NCI-H2196 (cell line): ENCODE measurements around the gene PLCXD3.
"Not testable (repeated sequence)": the region's sequence is repeated elsewhere in the genome, so short reads cannot be mapped to it uniquely, and the experiment has no call there.

Experiments
- DNase-seq: peaks from one replicate; lab custom pipeline; 2025; ENCODE audit not compliant: unreplicated experiment; lab: John Stamatoyannopoulos, UW

The PLCXD3 gene

DNA sequence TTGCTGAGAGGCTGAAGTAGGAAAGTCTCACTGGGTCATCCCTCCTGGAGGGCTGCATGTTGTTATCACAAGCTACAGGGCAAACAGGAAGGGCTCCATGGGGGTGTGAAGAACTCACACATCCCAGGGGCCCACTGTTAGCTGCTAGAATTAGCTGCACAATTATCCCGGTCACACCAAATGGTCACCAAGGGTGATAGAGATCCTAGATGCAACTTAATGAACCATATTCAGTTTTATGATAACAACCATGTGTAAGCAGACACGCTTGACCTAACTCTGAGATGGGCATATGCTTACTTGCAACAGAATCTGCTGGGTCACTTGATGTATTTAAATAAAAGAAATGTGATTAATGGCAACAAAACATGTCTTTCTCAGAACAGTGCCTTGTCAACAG, 153.6 kb downstream of the PLCXD3 start:
- no peak for DNase-seq

DNA sequence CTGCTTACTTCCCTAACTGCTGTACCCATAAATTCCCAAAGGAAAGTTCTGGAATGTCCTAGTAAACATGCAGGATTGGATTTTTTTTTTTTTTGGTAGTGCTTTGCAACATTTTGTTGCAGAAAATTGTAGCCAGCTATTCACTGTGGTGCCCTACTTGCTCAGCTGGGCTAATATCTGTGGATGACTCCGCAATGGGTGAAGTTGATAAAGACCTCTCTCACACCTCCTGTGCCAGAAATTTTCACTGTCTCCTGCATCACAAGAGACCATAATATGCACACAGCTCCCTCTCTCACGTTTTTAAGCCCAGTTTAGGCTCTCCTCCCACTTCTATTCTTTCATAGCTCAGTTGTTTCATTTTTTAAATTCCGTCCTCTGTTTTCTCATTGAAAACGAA, 160.6 kb downstream of the PLCXD3 start:
- DNase-seq, result no peak

DNA sequence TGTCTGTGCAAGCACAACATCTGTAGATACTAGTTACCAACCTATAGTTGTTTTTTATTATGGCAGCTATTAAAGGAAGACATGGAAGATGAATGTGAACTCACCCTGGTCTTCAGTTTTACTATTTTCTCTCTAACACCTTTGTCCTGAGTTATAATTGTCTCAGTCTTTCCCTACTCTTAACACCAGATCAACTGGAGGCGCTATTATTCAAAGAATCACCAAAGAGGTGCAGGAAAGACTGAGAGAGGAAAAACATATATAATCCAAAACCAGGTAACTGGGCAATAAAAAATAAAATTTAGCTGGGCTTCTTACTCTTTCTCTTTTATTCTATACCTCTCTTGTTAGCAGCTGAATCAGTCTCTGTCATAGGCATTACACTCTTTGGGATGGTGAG, 162.8 kb downstream of the PLCXD3 start:
- DNase-seq, result no peak

DNA sequence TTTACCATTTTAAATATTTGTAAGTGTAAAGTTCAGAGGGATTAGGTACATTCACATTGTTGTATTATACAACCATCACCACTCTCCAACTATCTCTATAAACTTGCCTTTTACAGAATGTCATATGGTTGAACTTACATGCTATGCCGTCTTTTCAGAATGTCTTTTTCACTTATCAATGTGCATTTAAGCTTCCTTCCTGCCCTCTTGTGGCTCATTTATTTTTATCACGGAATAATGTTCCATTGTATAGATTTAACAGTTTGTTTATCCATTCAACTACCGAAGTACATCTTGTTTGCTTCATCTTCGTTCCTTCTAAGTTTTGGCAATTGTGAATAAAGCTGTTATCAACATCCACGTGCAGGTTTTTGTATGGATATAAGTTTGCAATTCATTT, 163.8 kb downstream of the PLCXD3 start:
- DNase-seq, result no peak

DNA sequence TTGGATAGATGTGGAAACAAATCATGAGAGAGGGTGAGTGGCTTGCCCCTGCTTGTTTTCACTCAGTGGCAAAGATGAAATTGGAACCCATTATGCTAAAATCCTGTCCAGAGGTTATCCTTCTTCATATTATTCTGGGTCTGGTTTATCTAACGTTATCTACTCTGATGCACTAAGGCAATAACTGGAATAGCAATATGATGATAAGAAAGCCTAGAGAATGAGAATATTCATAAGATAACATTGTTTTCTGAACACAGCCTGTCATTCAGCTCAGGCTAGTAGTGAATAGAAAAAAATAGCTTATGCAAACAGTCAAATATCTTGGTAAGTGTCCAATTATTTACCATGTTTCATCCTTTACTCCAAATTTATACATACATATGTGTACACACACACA, 165.1 kb downstream of the PLCXD3 start:
- no peak for DNase-seq

DNA sequence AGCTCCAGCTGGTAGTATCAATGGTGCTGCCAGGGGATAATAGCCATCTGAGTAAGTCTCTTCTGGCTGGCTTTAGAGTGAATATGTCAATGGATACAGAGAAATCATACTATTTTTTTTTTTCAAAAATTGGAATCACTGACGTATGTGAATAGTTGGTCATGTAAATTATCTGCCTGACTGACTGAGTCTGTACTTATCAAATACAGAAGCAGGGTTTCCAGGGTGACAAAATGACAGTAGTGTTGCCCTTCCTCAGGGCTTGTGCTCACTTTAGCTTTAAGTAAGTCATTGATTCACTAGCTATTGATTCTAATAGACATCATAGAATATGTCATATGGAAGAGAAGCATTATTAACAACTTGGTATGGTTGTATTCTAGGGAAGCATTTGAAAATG, 171.1 kb downstream of the PLCXD3 start:
- DNase-seq, result no peak

DNA sequence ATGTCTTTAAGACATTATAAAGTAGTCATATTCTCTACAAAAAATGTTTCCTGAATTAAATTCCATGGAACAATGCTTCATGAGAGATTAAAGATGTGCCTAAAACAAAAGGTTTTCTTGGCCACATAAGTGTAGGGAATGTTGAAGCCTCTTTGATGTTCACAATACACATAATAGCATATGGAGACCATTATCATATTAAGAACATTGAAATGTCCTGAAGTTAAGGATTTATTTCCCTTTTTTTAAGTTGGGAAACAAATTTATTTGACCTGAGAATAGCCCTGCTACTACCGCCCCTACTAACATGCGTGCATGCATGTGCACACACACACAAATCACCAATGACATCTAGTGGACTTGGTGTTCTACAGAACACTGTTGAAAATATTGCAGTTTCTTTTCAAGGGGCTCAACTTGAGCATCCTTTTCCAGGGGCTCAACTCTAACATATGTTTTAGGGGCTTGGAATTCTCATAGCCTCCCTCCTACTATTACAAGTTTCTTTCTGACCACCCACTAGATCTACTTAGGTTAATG, 172.2 kb downstream of the PLCXD3 start:
- no peak for DNase-seq

DNA sequence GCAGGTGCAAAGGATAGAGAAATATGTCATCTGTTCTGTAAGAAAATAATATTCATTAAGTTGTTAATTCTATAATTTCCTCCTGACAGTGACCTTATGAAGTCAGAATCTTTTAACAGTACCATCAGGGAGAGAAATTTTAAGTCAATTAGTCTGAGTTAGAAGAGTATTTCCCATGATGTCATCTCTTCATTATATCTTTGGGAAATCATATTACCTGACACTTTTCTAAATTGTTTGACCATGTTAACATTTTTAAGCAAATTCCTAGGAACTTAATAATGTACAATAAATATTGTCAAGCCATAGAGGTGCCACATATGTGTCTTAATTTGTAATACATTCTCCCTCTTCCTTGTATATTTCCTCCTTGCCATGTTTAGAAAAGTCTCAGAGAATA, 172.7 kb downstream of the PLCXD3 start:
- DNase-seq, result no peak

DNA sequence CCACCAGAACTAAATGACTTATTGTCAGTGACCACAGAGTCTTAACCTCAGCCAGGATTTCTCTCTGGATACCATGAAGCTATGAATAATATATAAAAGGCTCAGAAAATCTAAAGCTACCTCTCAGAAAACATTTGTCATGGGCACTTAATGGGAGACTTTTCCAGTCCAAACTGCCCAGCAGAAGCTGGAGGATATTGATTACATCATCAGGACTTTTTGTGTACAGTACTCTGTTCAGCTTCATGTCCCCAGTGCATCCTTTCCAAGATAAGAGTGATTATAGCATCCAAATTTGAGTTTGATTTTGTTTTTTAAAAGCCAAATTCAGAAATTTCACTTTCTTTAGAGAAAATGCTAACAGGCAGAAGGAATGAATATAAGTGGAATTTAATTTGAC, 173.2 kb downstream of the PLCXD3 start:
- no peak for DNase-seq

DNA sequence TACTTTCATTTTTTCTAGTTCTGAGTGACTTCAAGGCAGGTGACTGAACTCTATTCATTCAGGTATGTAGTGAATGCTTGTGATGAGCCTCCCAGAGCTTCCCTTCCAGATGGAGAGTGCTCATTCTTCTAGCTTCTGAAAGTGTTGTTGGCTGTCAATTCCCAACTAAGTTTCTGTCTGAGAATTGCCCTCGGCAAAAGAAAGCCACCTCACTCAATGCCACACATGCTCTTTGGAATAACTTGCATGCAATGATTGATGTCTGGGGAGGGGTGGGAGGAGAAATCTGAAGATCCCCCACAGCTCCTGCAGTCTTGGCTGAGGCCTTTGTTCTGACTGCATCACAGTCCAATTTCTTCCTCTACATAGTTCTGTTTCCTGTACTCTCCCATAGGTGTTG, 173.9 kb downstream of the PLCXD3 start:
- no peak for DNase-seq

DNA sequence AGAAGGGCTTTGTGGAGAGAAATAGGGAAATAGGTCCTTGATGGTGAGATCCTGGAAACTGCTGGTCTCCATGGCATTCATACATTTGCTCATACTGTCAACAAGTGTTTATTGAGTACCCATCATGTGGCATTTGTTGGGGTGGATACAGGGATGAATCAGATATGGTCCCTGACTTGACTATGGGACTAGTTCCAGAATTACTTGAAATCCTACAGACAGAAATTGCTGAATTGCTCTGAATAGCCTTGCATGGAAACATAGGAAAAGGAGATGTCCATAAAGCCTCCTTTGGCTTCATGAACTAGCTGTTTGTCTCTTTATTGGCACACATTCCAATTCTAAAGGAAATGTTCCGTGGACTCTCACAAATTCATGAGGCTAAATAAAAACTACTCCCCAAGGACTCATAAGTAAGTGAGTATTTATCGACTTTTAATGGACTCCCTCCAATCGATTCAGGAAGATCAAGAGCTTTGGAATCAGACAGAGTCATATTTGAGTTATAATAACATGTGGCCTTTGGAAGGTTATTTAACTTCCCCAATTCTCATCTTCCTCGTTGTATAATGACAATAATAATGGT, 174.7 kb downstream of the PLCXD3 start:
- no peak for DNase-seq

DNA sequence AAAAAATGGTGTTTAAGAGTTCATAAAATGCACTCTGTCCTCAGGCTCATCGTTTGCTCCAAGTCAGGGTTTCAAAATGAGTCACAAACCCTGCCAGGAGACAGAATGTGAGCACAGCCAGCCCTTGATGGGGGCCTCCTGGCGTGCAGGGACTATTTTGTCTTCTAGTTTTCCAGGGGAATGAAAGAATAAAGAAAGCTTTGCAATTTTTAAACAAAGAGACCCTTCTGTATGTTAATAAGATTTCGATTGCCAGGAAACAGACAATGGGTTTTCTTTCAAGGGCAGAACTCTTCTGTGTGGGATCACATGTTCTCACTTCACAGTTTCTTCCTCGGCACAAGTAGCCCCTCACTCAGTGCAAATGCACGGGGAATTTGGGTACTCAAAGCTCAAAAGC, 175.6 kb downstream of the PLCXD3 start:
- no peak for DNase-seq

DNA sequence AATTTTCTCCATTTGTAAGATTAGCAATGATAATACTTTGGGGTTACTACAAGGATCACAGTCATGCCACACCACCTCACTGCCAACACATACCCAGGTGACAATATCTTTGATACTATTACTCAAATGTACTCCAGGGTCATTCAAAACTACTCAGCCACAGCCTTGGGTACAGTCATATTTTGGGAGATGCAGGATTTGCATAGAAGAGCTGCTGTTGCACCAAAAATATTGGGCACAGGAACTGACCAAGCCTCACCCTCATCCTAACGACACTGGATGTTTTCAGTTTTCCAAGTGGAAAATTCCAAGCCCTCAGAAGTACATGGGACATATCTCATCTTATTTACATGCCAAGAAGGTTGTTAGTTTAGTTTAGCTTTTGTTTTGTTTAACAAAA, 176.2 kb downstream of the PLCXD3 start:
- no peak for DNase-seq

DNA sequence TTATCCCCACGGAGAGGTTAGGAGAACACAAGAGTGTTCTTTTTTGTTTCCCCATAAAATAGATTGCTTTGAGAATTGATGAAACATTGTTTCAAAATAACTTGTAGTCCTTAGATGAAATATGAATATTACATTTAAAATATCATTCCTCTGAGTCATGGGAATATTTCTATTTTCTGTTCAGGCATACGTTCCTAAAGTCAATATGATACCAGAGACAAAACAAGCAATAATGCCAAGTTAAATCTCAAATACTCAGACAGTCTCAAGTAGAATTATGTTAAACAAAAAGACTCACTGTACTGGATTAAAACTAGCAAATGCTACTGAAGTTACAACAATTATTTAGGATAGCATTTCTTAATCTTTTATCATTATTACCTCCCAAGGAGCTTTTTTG, 185.3 kb downstream of the PLCXD3 start:
- no peak for DNase-seq

DNA sequence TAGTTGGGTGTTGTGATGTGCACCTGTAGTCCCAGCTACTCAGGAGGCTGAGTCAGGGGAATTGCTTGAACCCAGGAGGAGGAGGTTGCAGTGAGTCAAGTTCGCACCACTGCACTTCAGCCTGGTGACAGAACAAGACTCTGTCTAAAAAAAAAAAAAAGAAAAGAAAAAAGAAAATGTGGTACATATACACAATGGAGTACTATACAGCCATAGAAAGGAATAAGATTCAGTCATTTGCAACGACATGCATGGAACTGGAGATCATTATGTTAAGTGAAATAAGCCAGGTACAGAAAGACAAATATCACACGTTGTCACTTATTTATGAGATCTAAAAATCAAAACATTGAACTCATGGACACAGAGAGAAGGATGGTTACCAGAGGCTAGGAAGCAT, 187.6 kb downstream of the PLCXD3 start:
- not testable (repeated sequence) for DNase-seq

DNA sequence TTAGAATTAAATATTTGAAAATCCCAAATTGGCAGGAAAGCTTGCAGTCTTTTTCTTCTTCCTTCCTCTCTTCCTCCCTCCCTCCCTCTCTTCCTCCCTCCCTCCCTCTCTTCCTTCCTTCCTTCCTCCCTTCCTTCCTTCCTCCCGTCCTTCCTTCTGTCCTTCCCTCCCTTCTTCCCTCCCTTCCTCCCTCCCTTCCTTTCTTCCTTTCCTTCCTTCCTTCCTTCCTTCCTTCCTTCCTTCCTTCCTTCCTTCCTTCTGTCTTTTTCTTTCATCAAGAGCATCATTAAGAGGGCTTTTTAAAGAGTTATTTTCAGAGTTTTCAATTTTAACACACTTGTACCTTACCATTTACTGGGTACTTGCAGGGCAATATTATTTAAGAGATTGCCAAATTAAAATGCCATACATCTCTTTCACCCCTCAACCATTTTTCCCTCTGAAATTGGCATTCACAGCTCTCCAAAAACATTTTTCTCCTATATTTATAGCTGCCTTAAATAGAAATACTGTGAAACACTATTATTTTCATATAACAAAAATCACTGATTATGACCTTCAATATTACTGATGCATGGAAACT, 197.8 kb downstream of the PLCXD3 start:
- no peak for DNase-seq

DNA sequence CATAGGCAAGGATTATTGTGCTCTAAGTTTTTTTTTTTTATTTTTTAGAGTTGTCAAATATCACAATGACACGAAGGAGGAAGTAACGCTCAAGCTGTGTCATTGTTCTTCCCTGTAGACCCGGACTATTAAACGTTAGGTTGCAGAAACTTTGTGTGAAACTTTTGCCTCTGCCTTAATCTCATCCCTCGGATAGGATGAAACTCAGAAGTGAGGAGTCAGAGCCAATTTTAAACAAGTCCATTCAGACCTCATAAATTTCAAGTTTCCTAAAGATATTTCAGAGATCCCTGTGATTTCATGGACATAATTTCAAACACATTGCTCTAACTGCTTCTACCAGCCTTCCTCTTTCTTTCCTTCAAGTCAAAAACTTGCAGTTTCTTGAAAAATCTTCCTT, 198.3 kb downstream of the PLCXD3 start:
- DNase-seq, result no peak

DNA sequence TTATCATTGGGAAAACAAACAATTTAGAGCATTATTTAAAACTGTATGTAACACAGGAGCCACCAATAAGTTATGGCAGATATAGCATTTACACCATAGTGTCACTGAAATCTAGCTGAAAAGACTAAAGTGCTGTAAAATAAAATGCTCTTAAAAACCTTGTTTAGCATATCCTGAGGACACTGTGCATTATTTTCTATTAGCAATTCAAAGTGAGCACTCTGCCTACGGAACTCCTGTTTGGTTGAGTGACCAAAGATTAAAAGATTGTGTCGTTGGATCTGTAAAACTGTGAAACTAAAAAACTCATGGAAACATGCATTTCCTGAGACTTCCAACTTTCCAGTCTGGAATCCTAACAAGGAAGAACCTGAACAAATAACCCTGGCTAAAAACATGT, 201.1 kb downstream of the PLCXD3 start:
- no peak for DNase-seq

DNA sequence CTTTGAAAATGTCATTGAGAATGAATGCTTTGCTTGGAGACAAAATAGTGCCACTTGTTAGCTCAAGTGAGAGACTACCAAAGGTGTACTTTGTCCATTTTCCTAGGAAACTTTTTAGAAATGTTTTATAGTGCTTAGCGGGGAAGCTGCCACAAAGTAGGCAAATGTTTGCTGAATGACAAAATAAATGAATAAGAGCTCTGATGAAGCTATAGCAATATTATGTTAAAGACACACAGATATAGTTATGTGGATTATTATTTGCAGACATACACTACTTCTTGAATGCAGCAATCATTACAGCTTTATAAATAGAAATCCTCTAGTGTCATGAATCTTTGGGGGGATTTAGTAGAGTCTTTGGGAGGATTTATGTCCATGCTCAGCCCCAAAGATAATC, 204.4 kb downstream of the PLCXD3 start:
- DNase-seq, result no peak

DNA sequence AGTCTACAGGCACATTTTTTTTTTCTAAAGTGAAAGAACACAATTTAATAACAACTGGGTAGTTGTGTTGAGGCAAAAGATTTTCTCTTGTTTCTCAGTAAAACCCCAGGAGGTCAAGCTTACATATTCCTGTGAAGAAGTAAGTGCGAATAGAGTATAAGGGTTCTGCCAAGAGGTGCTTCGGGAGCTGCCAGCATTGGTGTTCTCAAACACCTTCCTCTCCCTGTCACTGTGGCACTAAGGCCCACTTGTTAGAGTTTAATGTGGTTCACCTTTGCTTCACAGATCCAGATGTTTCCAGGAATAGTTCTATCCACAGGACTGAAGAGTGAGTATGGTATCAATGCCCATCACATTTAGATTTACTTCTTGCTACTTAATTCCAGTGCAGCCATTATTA, 205.3 kb downstream of the PLCXD3 start:
- no peak for DNase-seq

DNA sequence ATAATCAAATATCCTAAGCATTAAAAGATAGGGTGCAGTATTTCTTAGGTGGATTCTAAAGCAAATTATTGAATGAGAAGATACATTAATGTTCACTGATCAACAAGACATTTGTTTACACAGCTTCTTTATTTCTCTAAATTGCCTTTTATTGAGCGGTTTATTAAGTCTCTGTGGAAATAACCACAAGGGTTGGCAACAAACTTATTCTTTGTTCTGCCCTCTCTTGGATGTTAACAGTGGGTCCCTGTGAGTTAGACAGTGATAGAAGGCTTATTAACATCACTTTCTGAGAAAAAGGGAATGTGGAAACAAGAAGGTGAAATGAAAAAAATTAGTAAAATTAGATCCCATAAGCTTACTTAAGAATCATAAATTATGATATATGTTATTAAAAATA, 214.3 kb downstream of the PLCXD3 start:
- DNase-seq, result no peak

DNA sequence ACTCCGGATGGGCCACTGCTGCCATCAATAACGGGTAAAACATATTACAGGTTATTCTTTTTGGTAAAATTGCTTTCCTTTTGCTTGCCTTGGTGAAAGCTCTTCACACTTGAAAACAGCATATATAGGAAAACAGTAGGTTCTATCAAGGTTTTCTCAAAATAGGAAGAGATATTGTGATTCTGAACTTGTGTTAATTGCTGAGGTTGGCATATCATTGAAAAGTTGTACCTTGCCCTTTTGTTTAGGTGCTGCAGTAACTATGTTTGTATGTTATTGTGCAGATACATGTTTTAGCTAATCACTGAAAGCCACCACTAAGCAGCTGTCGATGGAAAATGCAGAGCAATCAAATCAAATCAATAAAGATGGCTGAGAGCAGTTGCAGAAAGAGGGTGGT, 219.1 kb downstream of the PLCXD3 start:
- no peak for DNase-seq

DNA sequence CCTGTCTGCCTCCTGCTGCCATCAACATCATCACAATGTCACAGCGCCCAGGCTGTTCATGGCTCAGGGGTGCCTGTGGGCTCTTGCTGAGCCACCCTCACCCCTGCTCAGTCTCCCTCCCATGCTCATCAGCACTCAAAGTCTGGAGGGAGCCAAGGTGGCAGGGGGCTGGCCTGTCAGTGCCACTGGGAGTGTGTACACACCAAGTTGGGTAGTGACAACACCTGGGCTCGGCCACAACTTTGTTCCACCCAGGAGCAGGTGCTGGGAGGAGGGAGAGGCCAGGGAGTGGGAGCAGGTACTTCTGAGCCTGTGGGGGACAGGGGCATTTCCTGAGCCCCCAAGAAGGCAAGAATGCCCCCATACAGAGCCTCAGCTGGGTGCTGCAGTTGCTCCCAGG, 219.6 kb downstream of the PLCXD3 start:
- no peak for DNase-seq
